Omental fat pad (tissue), 4 donors: ENCODE results near the gene FAM168A. TPM values are rescaled to one million over a fixed set of nuclear protein-coding genes. Genes with fewer than 3 reads are reported as not detected.

Experiments used
- ATAC-seq: fragments of 150-250 bp; one replicate; pipeline ENCODE4 v1.9.1; 2016; ENCODE audit warnings: mild to moderate bottlenecking, moderate library complexity; ENCODE audit not compliant: low FRiP score
- DNase-seq: peaks from one replicate; pipeline ENCODE4 v3.0.0-alpha.2; 2019; ENCODE audit warnings: low spot score
- CTCF ChIP-seq, 3 donors: fragments of 450-650 bp; IDR thresholded peaks; one replicate each; pipeline ENCODE4 v1.5.1; 2016 to 2017; ENCODE audit warnings: antibody characterized with exemption in 3 of 3, mild to moderate bottlenecking in 3 of 3, moderate library complexity in 2 of 3
- total RNA-seq, 4 donors: library from RNA; depleted of rRNA; stranded (reverse); fragments of >200 nt; gene quantifications; one replicate each; pipeline ENCODE4 v1.1.0, GENCODE V29; 2016

The FAM168A gene
- total RNA-seq, 4 donors from 2014 or later: 13.9 to 30.9 (median 21.0) TPM

- ATAC-seq: no peak
- DNase-seq: no peak
- no peak for TF ChIP-seq CTCF (IDR thresholded peaks at IDR 0.05)
Observed at GRCh38 chr11:73406131-73406530, 191.8 kb downstream of the FAM168A start.

GRCh38 chr11:73405146-73405510, 192.8 kb downstream of the FAM168A start:
- ATAC-seq: no peak
- no peak for DNase-seq
- TF ChIP-seq CTCF (IDR thresholded peaks at IDR 0.05): no peak

GRCh38 chr11:73404506-73405145, 193.3 kb downstream of the FAM168A start:
- no peak for ATAC-seq
- DNase-seq: no peak

GRCh38 chr11:73404048-73404447, 193.9 kb downstream of the FAM168A start:
- DNase-seq: no peak
- ATAC-seq: peak; percentile 58
- TF ChIP-seq CTCF (IDR thresholded peaks at IDR 0.05): no peak

More at GRCh38 chr11:73404506-73405145, 193.3 kb downstream of the FAM168A start:
- no peak for TF ChIP-seq CTCF (IDR thresholded peaks at IDR 0.05)

GRCh38 chr11:73403541-73403940, 194.4 kb downstream of the FAM168A start:
- ATAC-seq: no peak
- TF ChIP-seq CTCF (IDR thresholded peaks at IDR 0.05): no peak
- no peak for DNase-seq

- DNase-seq (no peak), ATAC-seq (no peak)
- no peak for TF ChIP-seq CTCF (IDR thresholded peaks at IDR 0.05)
Observed at GRCh38 chr11:73402834-73403185, 195.1 kb downstream of the FAM168A start.
